Ishikawa (cell line): ENCODE data around the gene GAMT.

Experiments
- CEBPB ChIP-seq: IDR thresholded peaks from 2 replicates; pipeline ENCODE4 v1.6.1; 2012
- CREB1 ChIP-seq: IDR thresholded peaks from 2 replicates; pipeline ENCODE4 v1.6.1; 2012; ENCODE audit warnings: low read depth
- EGR1 ChIP-seq: IDR thresholded peaks from 2 replicates; pipeline ENCODE4 v1.6.1; 2012
- EP300 ChIP-seq: IDR thresholded peaks from 2 replicates; pipeline ENCODE4 v1.6.1; 2012; ENCODE audit warnings: borderline replicate concordance
- FOXM1 ChIP-seq: IDR thresholded peaks from 2 replicates; pipeline ENCODE4 v1.6.1; 2012; ENCODE audit warnings: low read depth, borderline replicate concordance
- NFIC ChIP-seq: IDR thresholded peaks from 2 replicates; pipeline ENCODE4 v1.6.1; 2012
- RAD21 ChIP-seq: IDR thresholded peaks from 2 replicates; pipeline ENCODE4 v1.6.1; 2012; ENCODE audit warnings: low read depth
- TAF1 ChIP-seq: IDR thresholded peaks from 2 replicates; pipeline ENCODE4 v1.6.1; 2012; ENCODE audit warnings: low read depth, mild to moderate bottlenecking
- TCF12 ChIP-seq: IDR thresholded peaks from 2 replicates; pipeline ENCODE4 v1.6.1; 2012; ENCODE audit warnings: low read depth
- TEAD4 ChIP-seq: IDR thresholded peaks from 2 replicates; pipeline ENCODE4 v1.6.1; 2012
- YY1 ChIP-seq: IDR thresholded peaks from 2 replicates; pipeline ENCODE4 v1.6.1; 2012; ENCODE audit warnings: low read depth
- ZBTB7A ChIP-seq: IDR thresholded peaks from 2 replicates; pipeline ENCODE4 v1.6.1; 2012; ENCODE audit warnings: low read depth
- TF ChIP-seq, protein P1 (sequence below): IDR thresholded peaks from 2 replicates; pipeline ENCODE4 v1.6.1; 2012
- TF ChIP-seq, protein P2 (sequence below): IDR thresholded peaks from 2 replicates; pipeline ENCODE4 v1.6.1; 2012; ENCODE audit warnings: low read depth, mild to moderate bottlenecking
- TF ChIP-seq, protein P3 (sequence below): IDR thresholded peaks from 2 replicates; pipeline ENCODE4 v1.6.1; 2012

The GAMT gene

DNA sequence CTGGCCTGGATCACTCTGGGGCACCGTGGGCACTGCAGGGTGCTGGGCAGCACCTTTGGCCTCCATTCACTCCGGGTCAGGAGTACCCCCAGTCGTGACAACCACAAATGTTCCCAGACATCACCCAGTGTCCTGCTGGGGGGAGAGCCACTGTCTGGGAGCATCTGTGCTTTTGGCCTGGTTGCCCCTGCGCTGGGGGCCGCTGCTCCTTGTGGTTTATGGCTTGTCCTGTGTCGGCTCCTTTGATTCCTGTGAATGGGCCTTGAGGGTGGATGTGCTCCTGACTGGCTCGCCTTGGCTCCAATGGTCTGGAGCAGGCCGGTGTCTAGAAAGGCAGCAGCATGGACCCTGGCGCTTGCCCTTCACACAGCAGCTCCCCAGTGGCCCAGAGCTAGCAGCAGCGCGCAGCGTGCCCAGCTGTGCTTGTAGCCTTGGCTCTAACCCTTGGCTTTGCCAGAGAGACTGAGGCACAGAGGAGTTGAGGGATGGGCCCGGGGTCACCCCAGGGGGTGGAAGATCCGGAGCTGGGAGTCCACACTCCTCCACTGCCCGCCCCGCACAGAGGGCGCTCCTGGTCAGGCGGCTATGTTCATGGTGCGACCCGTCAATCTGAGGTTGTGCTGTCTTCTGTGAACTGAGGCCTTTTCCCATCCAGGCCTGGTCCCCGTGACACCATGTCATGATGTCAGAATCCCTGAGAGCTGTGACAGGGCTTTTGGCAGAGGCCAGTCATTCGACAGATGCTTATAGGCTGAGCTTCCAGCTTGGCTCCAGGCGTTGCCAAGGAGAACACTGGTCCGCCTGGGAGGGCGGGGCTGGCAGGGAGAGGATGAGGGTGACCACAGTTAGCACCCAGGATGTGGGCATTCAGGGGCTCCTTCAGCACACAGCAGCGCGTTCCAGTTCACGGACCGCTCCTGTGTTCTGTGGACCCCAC, 10.2 kb upstream of the GAMT start:
- TF ChIP-seq, protein P1, sequence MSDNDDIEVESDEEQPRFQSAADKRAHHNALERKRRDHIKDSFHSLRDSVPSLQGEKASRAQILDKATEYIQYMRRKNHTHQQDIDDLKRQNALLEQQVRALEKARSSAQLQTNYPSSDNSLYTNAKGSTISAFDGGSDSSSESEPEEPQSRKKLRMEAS, result no peak
- TF ChIP-seq TCF12, result no peak
- no peak for TF ChIP-seq EP300

DNA sequence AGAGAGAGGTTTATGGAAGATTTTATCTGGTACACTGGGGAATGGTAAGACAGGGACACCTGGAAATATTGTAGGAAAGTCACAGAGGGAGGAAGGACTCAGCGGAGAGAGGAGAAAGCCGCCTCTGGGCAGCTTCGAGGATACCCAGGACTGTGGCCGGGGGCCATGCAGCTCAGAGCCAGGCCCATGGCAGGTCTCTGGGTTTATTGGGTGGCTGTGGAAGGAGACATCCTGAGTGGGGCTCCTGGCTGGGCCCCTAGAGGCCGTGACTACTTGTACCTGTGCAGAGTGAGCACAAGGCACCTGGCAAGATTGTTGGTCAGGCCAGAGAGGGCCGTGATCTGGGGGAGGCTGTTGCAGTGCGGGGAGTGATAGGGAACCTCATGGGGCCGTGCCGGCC, 9.4 kb upstream of the GAMT start:
- TF ChIP-seq ZBTB7A, result no peak
- TF ChIP-seq TCF12, result no peak
- no peak for TF ChIP-seq RAD21
- no peak for TF ChIP-seq TEAD4
- no peak for TF ChIP-seq CREB1
- TF ChIP-seq, protein P1, result no peak
- TF ChIP-seq EGR1, result no peak
- TF ChIP-seq FOXM1, result no peak
- TF ChIP-seq YY1, result no peak
- no peak for TF ChIP-seq CEBPB
- no peak for TF ChIP-seq NFIC
- TF ChIP-seq, protein P2, sequence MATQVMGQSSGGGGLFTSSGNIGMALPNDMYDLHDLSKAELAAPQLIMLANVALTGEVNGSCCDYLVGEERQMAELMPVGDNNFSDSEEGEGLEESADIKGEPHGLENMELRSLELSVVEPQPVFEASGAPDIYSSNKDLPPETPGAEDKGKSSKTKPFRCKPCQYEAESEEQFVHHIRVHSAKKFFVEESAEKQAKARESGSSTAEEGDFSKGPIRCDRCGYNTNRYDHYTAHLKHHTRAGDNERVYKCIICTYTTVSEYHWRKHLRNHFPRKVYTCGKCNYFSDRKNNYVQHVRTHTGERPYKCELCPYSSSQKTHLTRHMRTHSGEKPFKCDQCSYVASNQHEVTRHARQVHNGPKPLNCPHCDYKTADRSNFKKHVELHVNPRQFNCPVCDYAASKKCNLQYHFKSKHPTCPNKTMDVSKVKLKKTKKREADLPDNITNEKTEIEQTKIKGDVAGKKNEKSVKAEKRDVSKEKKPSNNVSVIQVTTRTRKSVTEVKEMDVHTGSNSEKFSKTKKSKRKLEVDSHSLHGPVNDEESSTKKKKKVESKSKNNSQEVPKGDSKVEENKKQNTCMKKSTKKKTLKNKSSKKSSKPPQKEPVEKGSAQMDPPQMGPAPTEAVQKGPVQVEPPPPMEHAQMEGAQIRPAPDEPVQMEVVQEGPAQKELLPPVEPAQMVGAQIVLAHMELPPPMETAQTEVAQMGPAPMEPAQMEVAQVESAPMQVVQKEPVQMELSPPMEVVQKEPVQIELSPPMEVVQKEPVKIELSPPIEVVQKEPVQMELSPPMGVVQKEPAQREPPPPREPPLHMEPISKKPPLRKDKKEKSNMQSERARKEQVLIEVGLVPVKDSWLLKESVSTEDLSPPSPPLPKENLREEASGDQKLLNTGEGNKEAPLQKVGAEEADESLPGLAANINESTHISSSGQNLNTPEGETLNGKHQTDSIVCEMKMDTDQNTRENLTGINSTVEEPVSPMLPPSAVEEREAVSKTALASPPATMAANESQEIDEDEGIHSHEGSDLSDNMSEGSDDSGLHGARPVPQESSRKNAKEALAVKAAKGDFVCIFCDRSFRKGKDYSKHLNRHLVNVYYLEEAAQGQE, result no peak
- TF ChIP-seq EP300, result no peak
- no peak for TF ChIP-seq TAF1
- TF ChIP-seq, protein P3, sequence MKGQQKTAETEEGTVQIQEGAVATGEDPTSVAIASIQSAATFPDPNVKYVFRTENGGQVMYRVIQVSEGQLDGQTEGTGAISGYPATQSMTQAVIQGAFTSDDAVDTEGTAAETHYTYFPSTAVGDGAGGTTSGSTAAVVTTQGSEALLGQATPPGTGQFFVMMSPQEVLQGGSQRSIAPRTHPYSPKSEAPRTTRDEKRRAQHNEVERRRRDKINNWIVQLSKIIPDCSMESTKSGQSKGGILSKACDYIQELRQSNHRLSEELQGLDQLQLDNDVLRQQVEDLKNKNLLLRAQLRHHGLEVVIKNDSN, result no peak

DNA sequence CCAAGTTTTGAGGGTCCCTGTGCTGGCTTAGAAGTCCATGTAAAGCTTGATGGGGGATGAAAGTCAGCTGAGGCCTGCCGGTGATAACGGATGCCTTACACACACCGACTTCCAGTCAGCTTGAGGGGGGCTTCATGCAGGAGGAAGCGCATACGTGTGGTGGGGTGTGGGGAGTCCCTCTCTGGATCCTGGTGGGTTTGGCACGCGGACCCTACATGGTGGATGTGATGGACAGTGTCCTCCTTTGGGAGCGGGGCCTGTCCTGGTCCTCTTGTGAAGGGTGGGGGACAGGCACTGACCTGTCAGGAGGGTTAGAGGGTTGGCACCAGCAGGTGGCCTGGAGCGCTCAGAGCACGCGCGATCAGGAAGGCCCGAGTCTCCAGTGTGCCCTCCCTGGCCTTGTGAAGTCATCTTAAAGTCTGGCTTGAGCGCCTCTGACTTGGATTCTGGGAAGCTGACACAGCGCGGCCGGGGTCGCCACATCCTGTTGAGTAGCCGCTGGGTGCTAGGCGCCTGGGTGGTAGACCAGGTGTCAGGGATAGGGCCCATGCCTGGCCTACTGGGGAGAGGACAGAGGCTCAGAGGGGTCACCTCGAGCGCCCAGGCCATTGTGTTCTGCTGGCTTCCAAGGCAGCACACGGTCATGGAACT, 8.9 kb upstream of the GAMT start:
- TF ChIP-seq ZBTB7A (no peak), EP300 (no peak), YY1 (no peak), NFIC (no peak), FOXM1 (no peak), RAD21 (no peak)
- TF ChIP-seq, protein P1, result no peak
- TF ChIP-seq, protein P3, result no peak

DNA sequence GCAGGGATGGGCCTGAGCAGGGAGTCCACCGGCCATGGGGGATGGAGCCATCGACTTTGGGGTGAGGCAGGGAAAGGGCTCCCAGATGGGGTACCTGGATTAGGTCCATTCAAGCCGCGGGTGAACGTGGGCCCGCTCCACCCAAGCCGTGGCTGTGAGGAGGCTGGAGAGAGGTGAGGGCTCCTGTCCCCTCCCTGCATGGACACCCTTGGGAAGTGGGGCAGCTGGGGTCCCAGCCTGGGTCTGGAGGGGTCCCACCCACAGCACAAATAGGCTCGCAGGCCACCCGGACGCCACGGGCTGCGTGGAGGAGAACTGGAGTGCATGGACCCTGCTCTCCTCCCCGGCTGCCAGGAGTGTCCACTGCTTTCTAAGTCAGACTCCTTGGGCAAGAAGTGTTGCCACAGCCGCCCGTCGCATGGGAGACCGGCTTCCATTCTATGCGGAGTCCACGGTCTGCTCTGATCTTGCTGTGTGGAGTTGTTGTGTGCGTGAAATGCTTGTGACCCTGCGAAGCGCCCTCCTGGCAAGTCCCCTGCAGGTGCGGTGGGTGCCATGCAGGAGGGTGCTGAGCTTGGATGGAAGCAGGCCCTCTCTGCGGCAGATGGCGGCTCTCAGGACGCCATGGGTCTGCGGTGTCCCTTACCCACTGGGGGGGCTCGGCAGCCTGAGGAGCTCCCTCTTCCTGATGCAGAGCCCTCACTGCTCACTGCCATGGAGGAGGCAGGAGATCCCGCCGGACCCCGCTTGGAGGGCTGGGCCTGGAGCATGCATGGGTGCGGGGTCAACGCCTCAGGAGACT, 8.1 kb upstream of the GAMT start:
- no peak for TF ChIP-seq CREB1
- no peak for TF ChIP-seq ZBTB7A
- TF ChIP-seq TEAD4, result no peak
- no peak for TF ChIP-seq YY1
- TF ChIP-seq EP300, result no peak
- no peak for TF ChIP-seq TCF12
- TF ChIP-seq, protein P3, result no peak
- TF ChIP-seq RAD21, result no peak
- TF ChIP-seq, protein P1, result no peak
- TF ChIP-seq FOXM1, result no peak
- no peak for TF ChIP-seq EGR1
- TF ChIP-seq, protein P2, result no peak
- no peak for TF ChIP-seq CEBPB
- TF ChIP-seq TAF1, result no peak
- no peak for TF ChIP-seq NFIC
